ENCODE data around the gene AKAP13. TPM values are rescaled to one million over a fixed set of nuclear protein-coding genes. Genes with fewer than 3 reads are reported as not detected.

Gene AKAP13
- polyA plus RNA-seq, 3 donors: 47.9 to 99.7 (median 92.6) TPM

DNA sequence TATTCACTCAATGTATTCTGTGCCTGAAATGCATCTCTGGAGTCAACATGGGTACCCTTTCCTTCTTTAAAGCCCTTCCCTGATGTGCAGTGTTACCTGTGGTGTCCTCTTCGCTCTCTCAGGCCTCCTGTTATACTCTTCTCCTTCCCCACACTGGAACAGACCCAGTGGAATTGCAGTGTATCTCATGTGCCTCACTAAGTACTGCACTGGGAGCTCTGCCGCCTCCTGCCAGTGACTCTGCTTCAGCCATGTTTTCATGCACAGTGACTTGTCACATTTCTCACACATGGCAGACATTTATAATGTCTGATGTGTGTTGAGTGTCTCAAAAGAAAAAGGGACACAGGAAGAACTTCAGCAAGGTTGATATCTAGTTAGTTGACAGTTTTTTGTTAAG lies 223.3 kb downstream of the AKAP13 start:
- Histone ChIP-seq H3K27ac (ENCODE audit: low read depth in 1 of 2, low read length in 2 of 2) (peak overlapping the region in 1 of 2 donors; percentile 6), H3K79me2 (ENCODE audit: insufficient read depth, low read length) (peaks cover 98% of the 10 kb centered on the region), H3K4me3 (replicated peaks in 1 of 3; ENCODE audit: low read depth in 2 of 3, low read length in 3 of 3) (no peak overlapping the region), H3K9ac (ENCODE audit: insufficient read depth, low read length, poor library complexity, severe bottlenecking) (no peak overlapping the region), H3K4me1 (ENCODE audit: control insufficient read depth in 1 of 2, insufficient read depth in 2 of 2, low read length in 2 of 2) (no peaks in the 10 kb centered on the region), H2AFZ (ENCODE audit: insufficient read depth, low read depth, low read length, poor library complexity, severe bottlenecking) (no peak overlapping the region), H3K27me3 (ENCODE audit: control insufficient read depth in 2 of 2, insufficient read depth in 2 of 2, low read length in 2 of 2) (no peaks in the 10 kb centered on the region), H3K9me3 (replicated peaks in 1 of 2; ENCODE audit: control insufficient read depth in 1 of 2, insufficient read depth in 1 of 2, low read length in 2 of 2) (no peaks in the 10 kb centered on the region), H4K20me1 (ENCODE audit: insufficient read depth, low read length) (peaks cover 100% of the 10 kb centered on the region), H3K4me2 (replicated peaks; ENCODE audit: extremely low read depth, low read length, poor library complexity, severe bottlenecking) (no peak overlapping the region), H3K36me3 (replicated peaks in 1 of 2; ENCODE audit: control insufficient read depth in 1 of 2, insufficient read depth in 2 of 2, low read length in 2 of 2) (peaks cover 57 to 97% of the 10 kb centered on the region in 2 donors)
- H3K4me1 Mint-ChIP-seq: peaks cover 12% of the 10 kb centered on the region
- intact Hi-C loops (cut with micrococcal nuclease): no loop called here
- no peaks in the 10 kb centered on the region for H3K27me3 Mint-ChIP-seq (ENCODE audit: low read depth in 3 of 3)
- H3K4me3 Mint-ChIP-seq: no peak overlapping the region
- no peaks in the 10 kb centered on the region for H3K9me3 Mint-ChIP-seq
- H3K27ac Mint-ChIP-seq: peak overlapping the region in 5 of 7 donors; percentile 43 to 80 (median 54)
- DNase-seq: no peak
- TF ChIP-seq, protein P1, sequence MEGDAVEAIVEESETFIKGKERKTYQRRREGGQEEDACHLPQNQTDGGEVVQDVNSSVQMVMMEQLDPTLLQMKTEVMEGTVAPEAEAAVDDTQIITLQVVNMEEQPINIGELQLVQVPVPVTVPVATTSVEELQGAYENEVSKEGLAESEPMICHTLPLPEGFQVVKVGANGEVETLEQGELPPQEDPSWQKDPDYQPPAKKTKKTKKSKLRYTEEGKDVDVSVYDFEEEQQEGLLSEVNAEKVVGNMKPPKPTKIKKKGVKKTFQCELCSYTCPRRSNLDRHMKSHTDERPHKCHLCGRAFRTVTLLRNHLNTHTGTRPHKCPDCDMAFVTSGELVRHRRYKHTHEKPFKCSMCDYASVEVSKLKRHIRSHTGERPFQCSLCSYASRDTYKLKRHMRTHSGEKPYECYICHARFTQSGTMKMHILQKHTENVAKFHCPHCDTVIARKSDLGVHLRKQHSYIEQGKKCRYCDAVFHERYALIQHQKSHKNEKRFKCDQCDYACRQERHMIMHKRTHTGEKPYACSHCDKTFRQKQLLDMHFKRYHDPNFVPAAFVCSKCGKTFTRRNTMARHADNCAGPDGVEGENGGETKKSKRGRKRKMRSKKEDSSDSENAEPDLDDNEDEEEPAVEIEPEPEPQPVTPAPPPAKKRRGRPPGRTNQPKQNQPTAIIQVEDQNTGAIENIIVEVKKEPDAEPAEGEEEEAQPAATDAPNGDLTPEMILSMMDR (IDR thresholded peaks at IDR 0.05): no peak
- H3K36me3 Mint-ChIP-seq: peaks cover 59 to 67% of the 10 kb centered on the region in 2 donors
- WGBS (ENCODE audit: insufficient coverage): 100% methylated on average over 1 of the region's 2 CpGs

DNA sequence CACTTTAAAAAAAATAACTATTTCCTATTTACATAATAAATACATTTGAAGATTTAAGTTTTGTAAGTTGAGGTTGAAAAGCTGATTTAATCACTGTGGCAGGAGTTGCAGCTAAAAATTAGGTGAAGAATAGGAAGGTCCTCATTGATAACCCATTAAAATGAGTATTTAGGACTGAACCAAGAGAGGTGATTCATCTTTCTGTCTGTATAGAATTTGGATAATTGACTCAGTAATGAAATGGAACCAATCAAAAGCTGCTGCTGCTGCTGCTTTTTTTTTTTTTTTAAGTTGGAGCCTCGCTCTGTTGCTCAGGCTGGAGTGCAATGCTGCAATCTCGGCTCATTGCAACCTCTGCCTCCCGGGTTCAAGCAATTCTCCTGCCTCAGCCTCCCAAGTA lies 223.8 kb downstream of the AKAP13 start:
- Mint-ChIP-seq H3K27ac (peak overlapping the region in 5 of 7 donors; percentile 50 to 82 (median 68)), H3K4me1 (peaks cover 12% of the 10 kb centered on the region), H3K27me3 (ENCODE audit: low read depth in 3 of 3) (no peaks in the 10 kb centered on the region), H3K36me3 (peaks cover 55 to 63% of the 10 kb centered on the region in 2 donors), H3K9me3 (no peaks in the 10 kb centered on the region), H3K4me3 (no peak overlapping the region)
- H3K4me1 ChIP-seq (ENCODE audit: control insufficient read depth in 1 of 2, insufficient read depth in 2 of 2, low read length in 2 of 2): no peaks in the 10 kb centered on the region
- H3K9ac ChIP-seq (ENCODE audit: insufficient read depth, low read length, poor library complexity, severe bottlenecking): no peak overlapping the region
- intact Hi-C loops (cut with micrococcal nuclease): no loop called here
- H2AFZ ChIP-seq (ENCODE audit: insufficient read depth, low read depth, low read length, poor library complexity, severe bottlenecking): no peak overlapping the region
- peaks cover 57 to 97% of the 10 kb centered on the region in 2 donors for H3K36me3 ChIP-seq (replicated peaks in 1 of 2; ENCODE audit: control insufficient read depth in 1 of 2, insufficient read depth in 2 of 2, low read length in 2 of 2)
- no peak overlapping the region for H3K4me3 ChIP-seq (replicated peaks in 1 of 3; ENCODE audit: low read depth in 2 of 3, low read length in 3 of 3)
- no peak for DNase-seq
- WGBS (ENCODE audit: insufficient coverage): no CpG with 5 or more reads among the region's 3 CpGs
- peaks cover 100% of the 10 kb centered on the region for H4K20me1 ChIP-seq (ENCODE audit: insufficient read depth, low read length)
- TF ChIP-seq, protein P1 (IDR thresholded peaks at IDR 0.05): no peak
- no peak overlapping the region for H3K27ac ChIP-seq (ENCODE audit: low read depth in 1 of 2, low read length in 2 of 2)
- no peaks in the 10 kb centered on the region for H3K9me3 ChIP-seq (replicated peaks in 1 of 2; ENCODE audit: control insufficient read depth in 1 of 2, insufficient read depth in 1 of 2, low read length in 2 of 2)
- H3K27me3 ChIP-seq (ENCODE audit: control insufficient read depth in 2 of 2, insufficient read depth in 2 of 2, low read length in 2 of 2): no peaks in the 10 kb centered on the region
- H3K79me2 ChIP-seq (ENCODE audit: insufficient read depth, low read length): peaks cover 98% of the 10 kb centered on the region
- no peak overlapping the region for H3K4me2 ChIP-seq (replicated peaks; ENCODE audit: extremely low read depth, low read length, poor library complexity, severe bottlenecking)
